ENCODE data around the gene NR2C2.

DNA sequence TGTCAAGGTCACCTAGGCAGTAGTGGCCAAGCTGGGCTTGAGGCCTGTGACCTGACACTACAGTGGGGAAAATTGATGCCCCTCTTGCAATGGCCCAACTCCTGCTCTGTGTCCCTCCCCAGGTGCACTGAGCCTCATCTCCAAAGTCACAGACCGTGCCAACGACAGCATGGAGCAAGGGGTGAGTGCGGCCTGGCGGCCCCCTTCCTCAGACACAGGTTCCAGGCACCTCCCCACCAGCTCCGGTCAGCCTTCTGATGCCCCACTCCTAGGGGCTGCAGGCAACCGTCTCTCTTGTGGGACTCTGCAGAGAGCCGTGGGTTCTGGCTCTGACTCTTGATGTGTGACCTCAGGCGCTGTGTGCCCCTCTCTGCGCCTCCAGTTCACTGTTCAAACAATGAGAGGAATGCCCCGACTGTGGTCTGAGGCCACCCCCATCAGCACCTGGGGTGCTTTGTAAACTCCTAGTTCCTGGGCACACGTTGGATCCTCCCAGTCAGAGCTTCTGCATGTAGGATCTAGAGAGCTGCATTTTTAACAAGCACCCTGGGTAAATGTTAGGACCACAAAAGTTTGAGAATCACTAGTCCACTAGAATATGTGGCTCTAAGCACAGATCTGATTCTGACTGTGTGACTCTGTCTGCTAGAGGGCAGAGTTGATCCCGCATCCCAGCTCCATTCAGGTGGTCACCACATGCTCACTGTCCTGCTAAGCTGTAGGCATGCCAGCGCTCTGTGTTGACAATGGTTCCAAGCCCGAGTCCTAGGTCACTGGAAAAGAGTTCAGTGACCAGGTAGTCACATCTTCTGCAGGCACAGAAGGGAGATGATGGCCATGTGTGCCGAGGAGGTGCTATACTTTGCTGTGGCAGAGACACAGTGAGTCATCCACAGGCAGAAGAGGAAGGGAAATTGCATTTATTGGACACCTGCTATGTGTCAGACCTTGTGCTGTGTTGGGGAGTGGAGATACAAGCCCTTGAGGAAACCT lies 46.2 kb upstream of the NR2C2 start:
- no peak for TF ChIP-seq POLR2AphosphoS5 (IDR thresholded peaks at IDR 0.05; ENCODE audit: low read depth, low read length)
- TF ChIP-seq, protein P1, sequence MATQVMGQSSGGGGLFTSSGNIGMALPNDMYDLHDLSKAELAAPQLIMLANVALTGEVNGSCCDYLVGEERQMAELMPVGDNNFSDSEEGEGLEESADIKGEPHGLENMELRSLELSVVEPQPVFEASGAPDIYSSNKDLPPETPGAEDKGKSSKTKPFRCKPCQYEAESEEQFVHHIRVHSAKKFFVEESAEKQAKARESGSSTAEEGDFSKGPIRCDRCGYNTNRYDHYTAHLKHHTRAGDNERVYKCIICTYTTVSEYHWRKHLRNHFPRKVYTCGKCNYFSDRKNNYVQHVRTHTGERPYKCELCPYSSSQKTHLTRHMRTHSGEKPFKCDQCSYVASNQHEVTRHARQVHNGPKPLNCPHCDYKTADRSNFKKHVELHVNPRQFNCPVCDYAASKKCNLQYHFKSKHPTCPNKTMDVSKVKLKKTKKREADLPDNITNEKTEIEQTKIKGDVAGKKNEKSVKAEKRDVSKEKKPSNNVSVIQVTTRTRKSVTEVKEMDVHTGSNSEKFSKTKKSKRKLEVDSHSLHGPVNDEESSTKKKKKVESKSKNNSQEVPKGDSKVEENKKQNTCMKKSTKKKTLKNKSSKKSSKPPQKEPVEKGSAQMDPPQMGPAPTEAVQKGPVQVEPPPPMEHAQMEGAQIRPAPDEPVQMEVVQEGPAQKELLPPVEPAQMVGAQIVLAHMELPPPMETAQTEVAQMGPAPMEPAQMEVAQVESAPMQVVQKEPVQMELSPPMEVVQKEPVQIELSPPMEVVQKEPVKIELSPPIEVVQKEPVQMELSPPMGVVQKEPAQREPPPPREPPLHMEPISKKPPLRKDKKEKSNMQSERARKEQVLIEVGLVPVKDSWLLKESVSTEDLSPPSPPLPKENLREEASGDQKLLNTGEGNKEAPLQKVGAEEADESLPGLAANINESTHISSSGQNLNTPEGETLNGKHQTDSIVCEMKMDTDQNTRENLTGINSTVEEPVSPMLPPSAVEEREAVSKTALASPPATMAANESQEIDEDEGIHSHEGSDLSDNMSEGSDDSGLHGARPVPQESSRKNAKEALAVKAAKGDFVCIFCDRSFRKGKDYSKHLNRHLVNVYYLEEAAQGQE (IDR thresholded peaks at IDR 0.05; ENCODE audit: insufficient read depth in 1 of 2, low read depth in 2 of 2, low read length in 2 of 2) = no peak
- TF ChIP-seq TAF1 (IDR thresholded peaks at IDR 0.05; ENCODE audit: borderline replicate concordance, insufficient read depth, low read length) = no peak
- no peak for TF ChIP-seq SIN3A (IDR thresholded peaks at IDR 0.05; ENCODE audit: borderline replicate concordance, insufficient read depth, low read length)
- TF ChIP-seq FOXP2 (optimal IDR thresholded peaks at IDR 0.05; ENCODE audit: borderline replicate concordance, extremely low read depth, extremely low read length, insufficient read depth) = no peak
